HEK293T (cell line): Measurements from ENCODE around the gene CHPF2.

ENCODE experiments used
- ARNT ChIP-seq: fragments of 450-650 bp; IDR thresholded peaks from 2 replicates; pipeline ENCODE4 v1.6.1; 2017; ENCODE audit warnings: mild to moderate bottlenecking
- BHLHE40 ChIP-seq: fragments of 450-650 bp; IDR thresholded peaks from 2 replicates; pipeline ENCODE4 v1.6.1; 2016; ENCODE audit warnings: mild to moderate bottlenecking, moderate library complexity, borderline replicate concordance
- ELF4 ChIP-seq: fragments of 450-650 bp; IDR thresholded peaks from 2 replicates; pipeline ENCODE4 v1.6.1; 2017; ENCODE audit warnings: antibody characterized with exemption
- FOXK2 ChIP-seq: fragments of 450-650 bp; IDR thresholded peaks from 2 replicates; pipeline ENCODE4 v1.6.1; 2016; ENCODE audit warnings: mild to moderate bottlenecking
- FOXM1 ChIP-seq: fragments of 450-650 bp; IDR thresholded peaks from 2 replicates; pipeline ENCODE4 v1.6.1; 2017; ENCODE audit warnings: mild to moderate bottlenecking, borderline replicate concordance
- HDGF ChIP-seq: fragments of 450-650 bp; IDR thresholded peaks from 2 replicates; pipeline ENCODE4 v1.6.1; 2017; ENCODE audit warnings: antibody characterized with exemption, borderline replicate concordance
- L3MBTL2 ChIP-seq: fragments of 450-650 bp; conservative IDR thresholded peaks from 2 replicates; pipeline ENCODE4 v1.6.1; 2016; ENCODE audit warnings: mild to moderate bottlenecking
- SP1 ChIP-seq: fragments of 450-650 bp; IDR thresholded peaks from 2 replicates; pipeline ENCODE4 v1.6.1; 2017

- TF ChIP-seq FOXM1: no peak
- TF ChIP-seq SP1: no peak
- TF ChIP-seq ELF4: no peak
- no peak for TF ChIP-seq ARNT
- no peak for TF ChIP-seq L3MBTL2
- no peak for TF ChIP-seq BHLHE40
- TF ChIP-seq HDGF: no peak
- no peak for TF ChIP-seq FOXK2
These were observed 44.7 kb upstream of the CHPF2 start for GRCh38 chr7:151187409-151188251.
